ENCODE results near the gene SUCNR1. TPM values are rescaled to one million over a fixed set of nuclear protein-coding genes. Genes with fewer than 3 reads are reported as not detected.

Gene SUCNR1
- total RNA-seq, 2 donors from 2014 or later = 1.1 to 1.5 TPM

GRCh38 chr3:151905647-151906046 lies 32.2 kb downstream of the SUCNR1 start:
- DNase-seq (ENCODE audit: low spot score) = no peak
- Histone ChIP-seq H3K4me3 (no peak overlapping the region), H3K4me1 (peaks cover 0 to 40% of the 10 kb centered on the region in 2 donors), H3K27ac (no peak overlapping the region), H3K27me3 (no peaks in the 10 kb centered on the region), H3K9me3 (no peaks in the 10 kb centered on the region), H3K36me3 (no peaks in the 10 kb centered on the region)
- TF ChIP-seq, protein P1, sequence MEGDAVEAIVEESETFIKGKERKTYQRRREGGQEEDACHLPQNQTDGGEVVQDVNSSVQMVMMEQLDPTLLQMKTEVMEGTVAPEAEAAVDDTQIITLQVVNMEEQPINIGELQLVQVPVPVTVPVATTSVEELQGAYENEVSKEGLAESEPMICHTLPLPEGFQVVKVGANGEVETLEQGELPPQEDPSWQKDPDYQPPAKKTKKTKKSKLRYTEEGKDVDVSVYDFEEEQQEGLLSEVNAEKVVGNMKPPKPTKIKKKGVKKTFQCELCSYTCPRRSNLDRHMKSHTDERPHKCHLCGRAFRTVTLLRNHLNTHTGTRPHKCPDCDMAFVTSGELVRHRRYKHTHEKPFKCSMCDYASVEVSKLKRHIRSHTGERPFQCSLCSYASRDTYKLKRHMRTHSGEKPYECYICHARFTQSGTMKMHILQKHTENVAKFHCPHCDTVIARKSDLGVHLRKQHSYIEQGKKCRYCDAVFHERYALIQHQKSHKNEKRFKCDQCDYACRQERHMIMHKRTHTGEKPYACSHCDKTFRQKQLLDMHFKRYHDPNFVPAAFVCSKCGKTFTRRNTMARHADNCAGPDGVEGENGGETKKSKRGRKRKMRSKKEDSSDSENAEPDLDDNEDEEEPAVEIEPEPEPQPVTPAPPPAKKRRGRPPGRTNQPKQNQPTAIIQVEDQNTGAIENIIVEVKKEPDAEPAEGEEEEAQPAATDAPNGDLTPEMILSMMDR (IDR thresholded peaks at IDR 0.05) = no peak

GRCh38 chr3:151906751-151907150 lies 33.3 kb downstream of the SUCNR1 start:
- TF ChIP-seq, protein P1 (IDR thresholded peaks at IDR 0.05) = no peak

DNA sequence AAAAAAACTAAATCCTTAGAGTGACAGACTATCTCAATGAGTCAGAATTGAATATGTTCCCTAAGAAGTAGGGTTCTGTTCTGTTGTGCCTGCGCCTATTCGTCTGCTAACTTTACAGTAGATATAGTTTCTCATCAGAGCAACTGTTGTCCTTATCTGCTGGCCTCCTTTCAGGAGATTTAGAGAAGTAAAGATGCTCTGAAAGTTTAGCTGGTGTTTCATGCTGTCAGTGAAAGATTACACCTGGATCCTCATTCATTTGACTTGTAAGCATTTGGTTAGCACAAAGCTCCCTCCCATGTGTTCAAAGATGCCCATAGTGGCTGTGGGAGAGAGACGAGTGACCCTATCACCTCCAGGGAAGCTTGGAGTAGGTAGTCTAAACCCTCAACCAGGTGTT lies 35.0 kb downstream of the SUCNR1 start:
- Histone ChIP-seq H3K4me3 (no peak overlapping the region), H3K4me1 (peaks cover 0 to 12% of the 10 kb centered on the region in 2 donors), H3K36me3 (no peaks in the 10 kb centered on the region), H3K27ac (no peak overlapping the region), H3K27me3 (no peaks in the 10 kb centered on the region), H3K9me3 (no peaks in the 10 kb centered on the region)
- TF ChIP-seq, protein P1 (IDR thresholded peaks at IDR 0.05) = no peak
- DNase-seq (ENCODE audit: low spot score) = no peak

More at GRCh38 chr3:151906751-151907150, 33.3 kb downstream of the SUCNR1 start:
- H3K36me3 ChIP-seq = no peaks in the 10 kb centered on the region
- no peak overlapping the region for H3K27ac ChIP-seq
- no peaks in the 10 kb centered on the region for H3K9me3 ChIP-seq
- no peak overlapping the region for H3K4me3 ChIP-seq
- peaks cover 0 to 28% of the 10 kb centered on the region in 2 donors for H3K4me1 ChIP-seq
- no peak for DNase-seq (ENCODE audit: low spot score)
- H3K27me3 ChIP-seq = no peaks in the 10 kb centered on the region

- DNase-seq (ENCODE audit: low spot score) = no peak
- Histone ChIP-seq H3K9me3 (no peaks in the 10 kb centered on the region), H3K4me1 (no peaks in the 10 kb centered on the region), H3K36me3 (no peaks in the 10 kb centered on the region), H3K4me3 (no peak overlapping the region), H3K27me3 (no peaks in the 10 kb centered on the region), H3K27ac (no peak overlapping the region)
- TF ChIP-seq, protein P1 (IDR thresholded peaks at IDR 0.05) = no peak
These were observed 36.4 kb downstream of the SUCNR1 start for GRCh38 chr3:151909681-151910405.

- Histone ChIP-seq H3K27ac (no peak overlapping the region), H3K27me3 (no peaks in the 10 kb centered on the region), H3K4me1 (no peaks in the 10 kb centered on the region), H3K9me3 (no peaks in the 10 kb centered on the region), H3K4me3 (no peak overlapping the region), H3K36me3 (no peaks in the 10 kb centered on the region)
- TF ChIP-seq, protein P1 (IDR thresholded peaks at IDR 0.05) = no peak
- DNase-seq (ENCODE audit: low spot score) = no peak
These were observed 38.0 kb downstream of the SUCNR1 start for GRCh38 chr3:151911462-151911861.

- H3K9me3 ChIP-seq = no peaks in the 10 kb centered on the region
- H3K27ac ChIP-seq = no peak overlapping the region
- H3K4me3 ChIP-seq = no peak overlapping the region
- H3K27me3 ChIP-seq = no peaks in the 10 kb centered on the region
- H3K36me3 ChIP-seq = no peaks in the 10 kb centered on the region
- TF ChIP-seq, protein P1 (IDR thresholded peaks at IDR 0.05) = no peak
- DNase-seq (ENCODE audit: low spot score) = no peak
- H3K4me1 ChIP-seq = no peaks in the 10 kb centered on the region
These were observed 38.6 kb downstream of the SUCNR1 start for GRCh38 chr3:151912028-151912427.

All from right atrium auricular region (tissue), 2 donors.